HG03432 (cell line): ENCODE results near the gene NUDT14.

Experiments used
- ATAC-seq: cut with Tn5 transposase; IDR thresholded peaks from one replicate; pipeline ENCODE4 v1.9.1; 2021; ENCODE audit warnings: mild to moderate bottlenecking, moderate library complexity; ENCODE audit not compliant: unreplicated experiment

Gene NUDT14

GRCh38 chr14:105212541-105213300, 31.6 kb upstream of the NUDT14 start:
- ATAC-seq, result no peak

GRCh38 chr14:105211758-105212089, 30.6 kb upstream of the NUDT14 start:
- no peak for ATAC-seq

DNA sequence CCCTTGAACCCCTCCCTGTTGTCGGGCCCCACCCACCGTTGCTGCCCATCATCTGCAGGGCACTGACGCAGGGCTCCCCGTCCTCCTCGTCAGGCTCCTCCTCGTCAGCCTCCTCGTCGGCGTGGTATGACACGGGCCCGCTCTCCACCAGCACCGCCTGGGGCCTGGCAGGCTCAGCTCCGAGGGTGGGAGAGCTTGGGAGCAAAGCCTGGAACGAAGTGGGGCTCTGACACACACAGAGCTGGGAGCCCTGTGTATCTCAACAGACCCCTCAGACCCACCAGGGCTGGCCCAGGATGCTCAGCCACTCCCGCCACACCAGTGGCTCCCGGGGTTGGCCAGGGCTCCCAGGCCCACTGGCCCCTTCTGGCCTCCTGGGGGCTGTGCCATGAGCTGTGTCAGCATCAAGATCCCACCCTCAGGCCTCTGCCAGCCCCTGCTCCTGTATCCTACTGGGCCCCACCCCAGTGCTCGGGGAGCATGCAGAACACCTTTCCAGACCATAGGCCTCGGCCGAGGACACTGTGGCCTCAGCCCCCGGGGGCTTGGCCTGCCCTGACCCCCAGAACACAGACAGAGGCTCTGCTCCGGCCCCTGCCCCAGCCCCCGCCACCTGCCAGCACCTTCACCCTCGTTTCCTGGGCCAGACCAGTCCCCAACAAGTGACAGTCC, 30.1 kb upstream of the NUDT14 start:
- ATAC-seq, result no peak

- ATAC-seq, result no peak
Observed at GRCh38 chr14:105210266-105211025, 29.3 kb upstream of the NUDT14 start.

DNA sequence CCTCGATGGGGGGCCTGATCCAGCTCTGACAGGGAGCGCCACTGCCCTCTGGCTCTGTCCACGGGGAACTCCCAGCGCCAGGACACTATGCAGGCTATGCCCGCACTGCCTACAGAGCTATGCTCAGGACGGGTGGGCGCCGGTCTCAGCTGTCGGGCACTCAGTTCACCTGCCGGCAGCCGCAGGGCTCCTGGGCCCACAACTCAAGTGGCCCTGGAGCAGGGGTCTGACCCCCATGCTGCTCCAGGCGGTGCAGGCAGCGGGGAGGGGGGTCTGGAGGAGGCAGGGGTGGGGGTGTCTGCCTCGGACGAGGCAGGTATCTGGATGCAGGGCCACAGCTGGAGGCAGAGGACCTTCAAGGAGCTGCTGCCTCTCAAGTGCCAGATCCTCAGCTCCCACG, 28.5 kb upstream of the NUDT14 start:
- ATAC-seq, result no peak

DNA sequence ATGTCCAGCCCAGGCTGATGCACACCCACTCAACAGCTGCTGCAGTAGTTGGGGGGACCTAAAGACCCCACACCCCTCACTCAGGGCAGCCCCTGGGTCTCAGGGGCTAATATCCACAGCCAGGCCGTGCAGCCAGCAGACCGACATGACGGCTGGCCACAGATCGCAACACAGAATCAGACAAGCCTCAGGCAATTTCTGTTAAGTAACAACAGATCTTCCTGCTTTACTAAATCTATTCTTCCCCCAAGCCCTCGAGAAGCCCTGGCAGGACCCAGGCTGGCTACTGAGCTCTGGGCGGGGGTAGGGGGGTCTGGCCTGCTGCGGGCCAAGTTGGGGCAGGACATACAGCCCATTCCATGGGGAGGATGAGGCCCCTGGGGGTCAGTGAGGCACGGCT, 28.0 kb upstream of the NUDT14 start:
- no peak for ATAC-seq

- ATAC-seq, result no peak
Observed at GRCh38 chr14:105208738-105209075, 27.6 kb upstream of the NUDT14 start.

- no peak for ATAC-seq
Observed at GRCh38 chr14:105207996-105208737, 27.1 kb upstream of the NUDT14 start.

DNA sequence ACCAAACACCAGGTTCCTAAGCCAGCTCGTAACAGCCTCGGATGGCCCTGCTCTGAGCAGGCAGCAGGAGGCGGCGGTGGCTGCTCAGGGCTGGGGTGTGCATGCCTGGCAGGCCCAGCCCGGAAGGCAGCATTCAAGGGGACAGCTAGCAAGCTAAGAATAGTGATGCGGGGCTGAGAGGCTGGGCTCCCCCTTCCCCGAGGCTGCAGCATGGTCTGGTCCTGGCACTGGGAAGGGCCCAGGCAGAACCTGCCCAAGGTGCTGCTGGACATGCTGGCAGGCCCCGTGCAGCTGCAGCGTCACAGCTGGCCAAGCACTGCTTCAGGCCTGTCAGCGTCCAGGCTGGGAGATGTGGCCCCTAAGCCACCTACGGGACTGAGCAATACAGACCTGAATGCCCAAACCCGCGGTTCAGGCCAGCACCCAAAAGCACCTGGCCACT, 26.4 kb upstream of the NUDT14 start:
- ATAC-seq, result no peak

GRCh38 chr14:105206873-105207272, 25.8 kb upstream of the NUDT14 start:
- no peak for ATAC-seq

DNA sequence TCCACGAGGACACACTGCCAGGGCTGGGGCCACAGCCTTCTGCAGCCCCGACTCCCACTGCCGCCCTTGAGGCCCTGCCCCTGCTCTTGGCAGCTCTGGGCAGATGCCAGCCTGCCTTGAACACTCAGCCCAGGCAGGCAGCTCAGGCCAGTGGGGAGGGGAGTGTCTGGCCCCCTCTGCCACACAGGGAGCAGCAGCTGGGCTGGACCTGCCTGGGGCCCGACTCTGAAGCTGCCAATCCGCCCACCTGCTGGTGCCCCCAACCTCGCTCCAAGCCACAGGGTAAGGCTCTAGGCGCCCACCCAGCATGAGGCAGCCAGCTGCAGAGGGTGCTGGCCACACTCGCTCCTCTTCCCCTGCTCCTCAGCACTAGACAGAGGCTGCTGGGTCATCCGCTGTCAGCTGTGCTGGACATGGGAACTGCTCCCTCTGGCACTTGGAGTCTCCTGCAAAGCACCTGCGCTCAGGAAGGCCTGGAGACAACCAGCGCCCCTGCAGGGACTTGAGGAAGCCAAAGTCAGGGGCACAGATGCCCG, 24.6 kb upstream of the NUDT14 start:
- ATAC-seq, result no peak

DNA sequence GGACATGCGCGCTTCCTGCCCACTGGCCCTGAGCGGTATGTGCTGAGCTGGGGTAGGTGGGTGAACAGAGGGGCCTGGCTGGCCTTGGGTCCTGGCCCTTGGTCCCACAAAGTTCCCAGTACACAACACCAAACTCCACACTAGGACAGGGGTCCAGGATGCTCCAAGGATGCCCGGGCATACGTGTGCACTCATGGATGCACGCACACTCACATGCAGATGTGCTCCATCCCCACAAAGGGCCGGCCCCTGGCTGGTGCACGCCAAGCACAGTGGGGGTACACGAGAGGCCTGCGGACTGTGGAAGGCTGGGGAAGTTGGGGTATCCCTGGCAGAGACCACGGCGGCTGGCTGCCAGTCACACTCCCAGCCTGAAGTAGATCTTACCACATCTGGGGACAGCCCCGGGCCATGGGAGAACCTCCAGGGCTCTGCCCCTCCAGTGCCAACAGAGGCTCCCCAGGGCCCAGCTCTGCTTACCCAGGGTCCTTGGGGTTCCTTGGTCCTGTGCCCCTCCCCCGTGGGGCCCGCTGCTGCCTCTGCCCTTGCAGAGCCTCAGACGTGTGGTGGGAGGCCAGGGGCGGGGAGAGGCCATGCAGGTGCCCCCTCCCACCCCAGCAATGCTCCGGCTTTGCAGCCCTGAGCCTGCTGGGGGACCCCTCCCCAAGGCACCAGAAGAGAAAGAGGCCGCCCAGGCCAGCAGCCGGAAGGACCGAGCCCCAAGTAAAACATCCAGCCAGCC, 24.0 kb upstream of the NUDT14 start:
- no peak for ATAC-seq

GRCh38 chr14:105204206-105204930, 23.3 kb upstream of the NUDT14 start:
- ATAC-seq, result no peak

DNA sequence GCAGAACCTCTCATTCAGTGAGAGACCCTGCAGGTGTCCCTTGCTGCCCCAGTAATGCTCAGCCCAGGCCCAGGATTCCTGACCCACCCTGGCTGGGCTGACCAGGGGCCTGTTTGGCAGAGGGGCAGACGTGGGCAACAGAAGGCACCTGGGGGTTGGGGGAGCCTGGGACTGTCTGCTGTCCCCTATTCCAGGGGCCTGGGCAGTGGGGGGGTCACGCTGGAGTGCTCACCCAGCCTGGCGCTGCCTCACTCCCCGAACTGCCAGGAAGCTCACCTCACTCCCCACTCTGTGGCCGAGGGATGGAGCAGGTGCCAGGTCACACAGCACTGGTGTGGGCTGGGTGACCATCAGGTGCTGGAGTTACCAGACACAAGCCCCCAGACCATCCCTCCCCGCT, 22.6 kb upstream of the NUDT14 start:
- no peak for ATAC-seq

DNA sequence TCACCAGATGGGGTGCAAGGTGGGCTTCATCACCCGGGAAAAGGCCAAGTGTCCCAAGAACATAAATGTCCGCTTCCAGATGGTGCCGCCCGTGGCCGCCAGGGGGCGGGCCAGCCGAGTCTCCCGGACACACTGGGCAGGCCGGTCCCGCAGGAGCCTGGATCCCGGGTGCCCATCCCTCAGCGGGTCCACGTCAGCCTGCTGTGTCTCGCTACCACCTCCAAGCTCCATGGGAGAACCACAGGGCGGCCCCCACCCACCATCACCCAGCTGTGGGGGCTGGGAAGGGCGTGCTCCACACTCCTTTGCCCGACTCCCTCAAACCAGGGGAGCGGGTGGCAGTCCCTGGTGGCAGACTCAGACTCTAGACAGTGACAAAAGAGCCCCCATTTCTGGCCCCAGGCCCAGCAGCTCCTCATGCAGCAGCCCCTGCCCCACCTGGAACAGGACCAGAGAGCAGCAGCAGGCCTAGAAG, 22.0 kb upstream of the NUDT14 start:
- no peak for ATAC-seq

DNA sequence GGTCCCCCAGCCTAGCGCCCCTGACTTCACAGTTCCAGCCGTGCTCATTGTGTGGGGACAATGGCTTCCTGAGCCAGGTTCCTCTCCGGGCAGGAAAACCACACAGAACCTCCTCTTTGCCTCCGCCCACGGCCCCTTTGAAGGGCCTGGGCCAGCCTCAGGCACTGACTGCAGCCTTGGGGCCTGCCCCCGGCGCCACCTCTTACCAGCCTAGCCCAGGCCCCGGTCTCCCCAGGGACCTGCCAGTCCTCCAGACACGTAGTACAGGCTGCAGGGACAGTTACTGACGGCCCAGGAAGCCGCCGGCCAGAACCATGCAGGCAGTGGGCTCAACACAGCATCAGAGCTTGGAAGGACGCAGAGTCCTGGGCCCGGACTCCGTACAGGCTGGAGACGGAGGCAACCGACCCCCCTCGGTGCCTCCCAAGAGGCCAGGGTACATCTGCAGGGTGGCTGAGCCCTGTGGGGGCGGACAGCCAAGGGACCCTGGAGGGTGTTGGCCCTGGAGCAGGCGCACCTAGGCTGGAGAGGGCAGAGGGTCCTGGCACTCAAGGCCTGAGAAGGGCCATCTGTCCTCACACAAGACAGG, 20.9 kb upstream of the NUDT14 start:
- no peak for ATAC-seq

- ATAC-seq, result no peak
Observed at GRCh38 chr14:105201156-105201924, 20.2 kb upstream of the NUDT14 start.

DNA sequence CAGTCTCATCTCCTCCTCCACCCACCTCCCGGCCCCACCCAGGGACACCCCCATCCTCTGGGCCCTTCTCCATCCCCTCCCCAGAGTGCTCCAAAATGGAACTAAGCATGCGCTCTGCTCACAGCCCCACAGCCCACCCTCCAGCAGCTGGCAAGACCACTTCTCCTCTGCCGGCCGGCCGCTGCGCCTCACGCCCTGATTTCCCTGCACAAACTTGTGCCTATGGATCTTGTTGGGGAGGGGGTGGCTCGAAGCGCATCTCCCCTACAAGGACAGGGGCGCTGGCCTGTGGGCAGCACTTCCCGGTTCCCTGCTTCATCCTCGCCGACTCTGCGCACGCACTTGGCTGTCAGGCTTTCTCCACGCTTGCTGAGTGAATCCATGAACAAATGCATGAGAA, 19.5 kb upstream of the NUDT14 start:
- ATAC-seq, result no peak
